ENCODE data around the gene PLXNC1.

PLXNC1 gene

GRCh38 chr12:94208622-94208966 lies 60.2 kb downstream of the PLXNC1 start:
- peaks cover 6% of the 10 kb centered on the region for H3K4me1 ChIP-seq (ENCODE audit: control insufficient read depth, insufficient read depth, low read length)
- H3K27ac ChIP-seq (ENCODE audit: extremely low read depth, low read depth, low read length), result no peak overlapping the region
- POLR2A ChIA-PET, result no interaction called here
- no peaks in the 10 kb centered on the region for H3K36me3 ChIP-seq (ENCODE audit: control insufficient read depth in 2 of 2, insufficient read depth in 1 of 2, low read length in 2 of 2)
- H3K9me3 ChIP-seq (ENCODE audit: control insufficient read depth, insufficient read depth, low read depth, low read length), result no peaks in the 10 kb centered on the region
- no peak overlapping the region for H3K4me3 ChIP-seq (ENCODE audit: low read depth, low read length)
- CTCF ChIA-PET, result no interaction called here
- TF ChIP-seq ZNF621 (tag by site-specific recombination; IDR thresholded peaks at IDR 0.05), result no peak
- no peak for TF ChIP-seq ZNF624 (tag by site-specific recombination; IDR thresholded peaks at IDR 0.05)
- no peak for TF ChIP-seq ZNF423 (tag by site-specific recombination; IDR thresholded peaks at IDR 0.05)
- no peak for TF ChIP-seq ZNF585B (tag by site-specific recombination; IDR thresholded peaks at IDR 0.05)
- TF ChIP-seq ZNF843 (tag by site-specific recombination; IDR thresholded peaks at IDR 0.05), result no peak
- no peak for TF ChIP-seq ZNF169 (tag by site-specific recombination; IDR thresholded peaks at IDR 0.05)
- TF ChIP-seq ZNF223 (tag by site-specific recombination; IDR thresholded peaks at IDR 0.05), result no peak
- TF ChIP-seq ZNF658 (tag by site-specific recombination; IDR thresholded peaks at IDR 0.05), result no peak
- no peak for TF ChIP-seq MYNN (tag by site-specific recombination; IDR thresholded peaks at IDR 0.05; ENCODE audit: borderline replicate concordance)
- TF ChIP-seq HOXD13 (CRISPR knock-in tag; IDR thresholded peaks at IDR 0.05; ENCODE audit: borderline replicate concordance), result no peak

- ChIA-PET POLR2A (no interaction called here), CTCF (no interaction called here)
- Histone ChIP-seq H3K27ac (ENCODE audit: extremely low read depth, low read depth, low read length) (no peak overlapping the region), H3K36me3 (ENCODE audit: control insufficient read depth in 2 of 2, insufficient read depth in 1 of 2, low read length in 2 of 2) (no peaks in the 10 kb centered on the region), H3K4me3 (ENCODE audit: low read depth, low read length) (no peak overlapping the region), H3K9me3 (ENCODE audit: control insufficient read depth, insufficient read depth, low read depth, low read length) (no peaks in the 10 kb centered on the region), H3K4me1 (ENCODE audit: control insufficient read depth, insufficient read depth, low read length) (peaks cover 6% of the 10 kb centered on the region)
- TF ChIP-seq ZNF426 (tag by site-specific recombination; IDR thresholded peaks at IDR 0.05) (no peak), BCL11B (tag by site-specific recombination; IDR thresholded peaks at IDR 0.05; ENCODE audit: low read depth) (no peak), ZSCAN16 (tag by site-specific recombination; IDR thresholded peaks at IDR 0.05) (no peak), ZNF510 (tag by site-specific recombination; IDR thresholded peaks at IDR 0.05; ENCODE audit: insufficient replicate concordance) (no peak), SCRT2 (tag by site-specific recombination; IDR thresholded peaks at IDR 0.05) (no peak), PRDM10 (tag by site-specific recombination; IDR thresholded peaks at IDR 0.05) (no peak), ZNF530 (tag by site-specific recombination; IDR thresholded peaks at IDR 0.05; ENCODE audit: low read depth) (no peak), ZNF549 (tag by site-specific recombination; IDR thresholded peaks at IDR 0.05) (no peak), ZFP37 (tag by site-specific recombination; IDR thresholded peaks at IDR 0.05) (no peak), ZBTB17 (tag by site-specific recombination; IDR thresholded peaks at IDR 0.05) (no peak), OVOL3 (tag by site-specific recombination; IDR thresholded peaks at IDR 0.05) (no peak), HIC1 (tag by site-specific recombination; IDR thresholded peaks at IDR 0.05) (no peak)
Measured at GRCh38 chr12:94209240-94209639, 60.9 kb downstream of the PLXNC1 start.

Data from HEK293 (cell line).